ENCODE data around the gene GRB10. TPM values are rescaled to one million over a fixed set of nuclear protein-coding genes. Genes with fewer than 3 reads are reported as not detected.

The GRB10 gene
- total RNA-seq, 4 donors from 2014 or later = 40.4 to 88.6 (median 61.1) TPM

DNA sequence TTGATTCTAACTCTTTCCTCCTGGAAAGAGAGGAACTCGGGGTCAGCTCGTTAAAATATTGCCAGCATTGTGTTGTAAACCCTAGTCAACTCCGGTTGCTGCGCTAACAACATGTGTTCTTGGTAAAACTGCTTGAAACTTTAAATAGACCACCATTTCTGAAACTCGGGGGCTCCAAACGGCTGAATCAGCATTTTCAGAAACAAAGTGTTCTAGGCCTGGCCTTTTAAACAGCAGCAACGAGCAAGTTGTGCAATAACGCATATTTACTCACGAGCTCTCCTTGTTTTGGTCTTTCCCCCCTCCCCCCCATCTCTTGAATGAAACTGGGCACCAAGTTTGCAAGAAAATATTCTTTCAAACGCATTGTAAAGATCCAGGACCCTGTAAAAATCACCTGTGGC, 9.2 kb upstream of the GRB10 start:
- Histone ChIP-seq H3K27ac (peak overlapping the region; percentile 62 to 86 (median 81)), H3K36me3 (no peaks in the 10 kb centered on the region), H3K4me3 (peak overlapping the region; percentile 58 to 75 (median 68)), H3K27me3 (no peaks in the 10 kb centered on the region), H3K9me3 (no peaks in the 10 kb centered on the region), H3K4me1 (peaks cover 21 to 29% of the 10 kb centered on the region in 2 donors)
- in situ Hi-C loops (cut with MboI; ENCODE audit: low sequenced_read_pairs in 4 of 4) (loop anchor here in 3 of 4 donors (25.0 kb wide), 2 partner anchors 270 to 330 kb away; partner anchors contain the start of gene FIGNL1 (in 2 of the 3)), intact Hi-C loops (cut with DNase I; ENCODE audit: low total_unique reads) (loop anchor here (5.0 to 10.0 kb wide), 6 partner anchors 105 to 327 kb away; no protein-coding TSS in a partner anchor)
- ATAC-seq = peak; percentile 31 to 34
- peak in 1 of 2 donors; percentile 13 for DNase-seq
- TF ChIP-seq POLR2A (IDR thresholded peaks at IDR 0.05) = no peak
- TF ChIP-seq, protein P1, sequence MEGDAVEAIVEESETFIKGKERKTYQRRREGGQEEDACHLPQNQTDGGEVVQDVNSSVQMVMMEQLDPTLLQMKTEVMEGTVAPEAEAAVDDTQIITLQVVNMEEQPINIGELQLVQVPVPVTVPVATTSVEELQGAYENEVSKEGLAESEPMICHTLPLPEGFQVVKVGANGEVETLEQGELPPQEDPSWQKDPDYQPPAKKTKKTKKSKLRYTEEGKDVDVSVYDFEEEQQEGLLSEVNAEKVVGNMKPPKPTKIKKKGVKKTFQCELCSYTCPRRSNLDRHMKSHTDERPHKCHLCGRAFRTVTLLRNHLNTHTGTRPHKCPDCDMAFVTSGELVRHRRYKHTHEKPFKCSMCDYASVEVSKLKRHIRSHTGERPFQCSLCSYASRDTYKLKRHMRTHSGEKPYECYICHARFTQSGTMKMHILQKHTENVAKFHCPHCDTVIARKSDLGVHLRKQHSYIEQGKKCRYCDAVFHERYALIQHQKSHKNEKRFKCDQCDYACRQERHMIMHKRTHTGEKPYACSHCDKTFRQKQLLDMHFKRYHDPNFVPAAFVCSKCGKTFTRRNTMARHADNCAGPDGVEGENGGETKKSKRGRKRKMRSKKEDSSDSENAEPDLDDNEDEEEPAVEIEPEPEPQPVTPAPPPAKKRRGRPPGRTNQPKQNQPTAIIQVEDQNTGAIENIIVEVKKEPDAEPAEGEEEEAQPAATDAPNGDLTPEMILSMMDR (IDR thresholded peaks at IDR 0.05 in 4 of 5, conservative IDR thresholded peaks at IDR 0.05 in 1 of 5) = no peak

DNA sequence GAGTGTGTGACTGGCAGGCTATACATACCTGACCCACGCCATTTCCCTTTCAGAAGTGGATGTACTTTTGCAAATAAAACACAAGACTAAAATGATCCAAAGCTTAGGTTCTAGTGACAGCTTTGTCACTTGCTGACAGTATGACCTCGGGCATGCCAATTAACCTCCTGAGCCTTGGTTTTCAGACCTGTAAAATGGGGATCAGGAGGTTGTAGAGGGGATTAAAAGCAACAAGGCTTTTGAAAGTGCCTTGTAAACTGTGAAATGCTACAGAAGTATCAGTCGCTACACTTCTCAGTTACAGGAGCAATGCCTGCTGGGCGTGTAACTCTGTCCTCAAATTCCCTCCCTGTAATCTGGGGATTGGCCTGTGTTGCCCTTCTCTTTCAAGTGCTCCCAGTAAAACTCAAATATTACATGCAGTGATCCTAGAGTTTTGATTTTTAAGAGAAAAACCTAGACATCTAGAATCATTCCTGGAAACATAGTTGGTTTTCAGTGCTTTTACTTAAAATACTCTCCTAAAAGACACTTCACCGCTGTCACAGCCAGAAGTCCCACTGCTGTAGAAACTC, 8.8 kb upstream of the GRB10 start:
- intact Hi-C loops (cut with DNase I; ENCODE audit: low total_unique reads) (loop anchor here (5.0 to 10.0 kb wide), 6 partner anchors 104 to 327 kb away; no protein-coding TSS in a partner anchor), in situ Hi-C loops (cut with MboI; ENCODE audit: low sequenced_read_pairs in 4 of 4) (loop anchor here in 3 of 4 donors (25.0 kb wide), 2 partner anchors 271 to 329 kb away; partner anchors contain the start of gene FIGNL1 (in 2 of the 3))
- peak overlapping the region; percentile 62 to 86 (median 81) for H3K27ac ChIP-seq

DNA sequence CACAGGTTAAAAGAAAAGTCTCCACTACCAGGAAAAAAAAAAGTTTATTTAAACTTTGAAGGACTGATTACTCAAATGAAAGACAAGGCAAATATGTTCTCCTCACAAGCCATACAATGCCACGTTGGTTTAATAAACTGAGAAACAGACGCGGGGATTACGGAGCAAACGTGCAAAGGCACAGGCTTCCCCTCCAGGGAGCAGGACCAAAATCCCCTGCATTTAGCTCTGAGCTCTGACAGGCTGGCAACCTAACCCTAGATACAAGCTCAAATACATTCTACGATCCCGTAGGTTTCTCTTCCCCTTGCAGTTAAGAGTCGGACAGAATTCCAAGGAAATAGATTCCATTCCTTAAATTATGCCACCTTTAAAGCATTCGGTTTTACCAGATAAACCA, 7.7 kb upstream of the GRB10 start:
- peak overlapping the region; percentile 58 to 75 (median 68) for H3K4me3 ChIP-seq

More for the DNA sequence above, 8.8 kb upstream of the GRB10 start:
- no peak for TF ChIP-seq POLR2A (IDR thresholded peaks at IDR 0.05)
- TF ChIP-seq, protein P1 (IDR thresholded peaks at IDR 0.05 in 4 of 5, conservative IDR thresholded peaks at IDR 0.05 in 1 of 5) = no peak
- Histone ChIP-seq H3K27me3 (no peaks in the 10 kb centered on the region), H3K9me3 (no peaks in the 10 kb centered on the region), H3K4me3 (peak overlapping the region; percentile 58 to 75 (median 68)), H3K36me3 (no peaks in the 10 kb centered on the region), H3K4me1 (peaks cover 25 to 32% of the 10 kb centered on the region in 2 donors)
- ATAC-seq (no peak), DNase-seq (no peak)

DNA sequence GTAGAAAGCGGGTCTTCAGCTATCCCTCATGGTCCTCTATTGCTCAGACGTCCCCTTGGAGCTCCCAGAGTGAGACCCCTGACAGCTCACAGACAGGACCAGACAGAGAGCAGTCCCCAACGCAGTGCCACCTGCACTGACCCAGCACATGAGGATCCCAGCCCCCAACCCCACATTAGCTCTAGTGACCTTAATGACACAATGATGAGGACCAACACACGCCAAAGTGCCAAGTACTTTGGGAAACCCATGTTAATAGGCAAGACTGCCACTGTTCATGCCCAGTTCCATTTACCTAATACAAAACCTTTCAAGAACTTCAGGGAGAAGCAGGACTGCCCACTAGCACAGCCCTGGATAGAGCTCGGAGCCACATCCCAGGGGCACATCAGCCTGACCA, 5.7 kb upstream of the GRB10 start:
- Histone ChIP-seq H3K27ac (no peak overlapping the region), H3K27me3 (no peaks in the 10 kb centered on the region), H3K4me1 (peaks cover 48 to 49% of the 10 kb centered on the region in 2 donors), H3K4me3 (no peak overlapping the region), H3K9me3 (no peaks in the 10 kb centered on the region), H3K36me3 (no peaks in the 10 kb centered on the region)
- no peak for DNase-seq
- no peak for TF ChIP-seq POLR2A (IDR thresholded peaks at IDR 0.05)
- TF ChIP-seq, protein P1 (IDR thresholded peaks at IDR 0.05 in 4 of 5, conservative IDR thresholded peaks at IDR 0.05 in 1 of 5) = no peak
- no peak for ATAC-seq
- intact Hi-C loops (cut with DNase I; ENCODE audit: low total_unique reads) = no loop called here
- in situ Hi-C loops (cut with MboI; ENCODE audit: low sequenced_read_pairs in 4 of 4) = loop anchor here in 3 of 4 donors (25.0 kb wide), 2 partner anchors 274 to 326 kb away; partner anchors contain the start of gene FIGNL1 (in 2 of the 3)

More for the DNA sequence above, 7.7 kb upstream of the GRB10 start:
- TF ChIP-seq POLR2A (IDR thresholded peaks at IDR 0.05) = no peak
- TF ChIP-seq, protein P1 (IDR thresholded peaks at IDR 0.05 in 4 of 5, conservative IDR thresholded peaks at IDR 0.05 in 1 of 5) = no peak
- no peak for ATAC-seq
- intact Hi-C loops (cut with DNase I; ENCODE audit: low total_unique reads) (loop anchor here (5.0 to 10.0 kb wide), 6 partner anchors 103 to 326 kb away; no protein-coding TSS in a partner anchor), in situ Hi-C loops (cut with MboI; ENCODE audit: low sequenced_read_pairs in 4 of 4) (loop anchor here in 3 of 4 donors (25.0 kb wide), 2 partner anchors 272 to 328 kb away; partner anchors contain the start of gene FIGNL1 (in 2 of the 3))
- peaks cover 31 to 32% of the 10 kb centered on the region in 2 donors for H3K4me1 ChIP-seq
- H3K27ac ChIP-seq = peak overlapping the region; percentile 62 to 86 (median 81)
- no peak for DNase-seq
- H3K36me3 ChIP-seq = no peaks in the 10 kb centered on the region
- no peaks in the 10 kb centered on the region for H3K9me3 ChIP-seq
- H3K27me3 ChIP-seq = no peaks in the 10 kb centered on the region
